AG04450 (cell line): ENCODE results near the gene TOPAZ1. TPM values are rescaled to one million over a fixed set of nuclear protein-coding genes. Genes with fewer than 3 reads are reported as not detected.

Experiments
- CTCF ChIA-PET: fragments of 300-600, 350-600 bp; formaldehyde crosslinking; extraction: SDS; loops from one replicate; lab custom pipeline; 2022; ENCODE audit warnings: antibody characterized with exemption, inconsistent platforms; lab: Charles Lee
- POLR2A ChIA-PET: fragments of 350-600 bp; formaldehyde crosslinking; extraction: SDS; loops from one replicate; lab custom pipeline; 2021; ENCODE audit warnings: antibody characterized with exemption, inconsistent platforms; lab: Yijun Ruan, JAX
- DNase-seq: peaks from one replicate; pipeline ENCODE4 v3.0.0-alpha.2; 2011; ENCODE audit warnings: low read depth, low spot score
- H3K27ac ChIP-seq: one replicate; pipeline ENCODE4 v1.5.1; 2012; ENCODE audit warnings: low read depth, low read length, control low read depth
- H3K27me3 ChIP-seq: one replicate; pipeline ENCODE4 v1.6.0; 2012; ENCODE audit warnings: low read length; ENCODE audit not compliant: control insufficient read depth, insufficient read depth
- H3K4me3 ChIP-seq: 2 replicates; pipeline ENCODE4 v1.5.1; 2011; ENCODE audit warnings: mild to moderate bottlenecking, low read depth, low read length, control low read depth
- H3K9me3 ChIP-seq: 2 replicates; pipeline ENCODE4 v1.5.1; 2012; ENCODE audit warnings: low read length; ENCODE audit not compliant: control insufficient read depth, insufficient read depth
- CTCF ChIP-seq: IDR thresholded peaks from 2 replicates; pipeline ENCODE4 v1.5.1; 2011; ENCODE audit warnings: low read depth, low read length, control low read depth, inconsistent platforms
- polyA plus RNA-seq: library from polyadenylated mRNA; depleted of rRNA; stranded (reverse); fragments of >200 nt; gene quantifications from 2 replicates; pipeline ENCODE4 v1.2.3, GENCODE V29; 2011

The TOPAZ1 gene
- polyA plus RNA-seq, 1 experiment: not detected

DNA sequence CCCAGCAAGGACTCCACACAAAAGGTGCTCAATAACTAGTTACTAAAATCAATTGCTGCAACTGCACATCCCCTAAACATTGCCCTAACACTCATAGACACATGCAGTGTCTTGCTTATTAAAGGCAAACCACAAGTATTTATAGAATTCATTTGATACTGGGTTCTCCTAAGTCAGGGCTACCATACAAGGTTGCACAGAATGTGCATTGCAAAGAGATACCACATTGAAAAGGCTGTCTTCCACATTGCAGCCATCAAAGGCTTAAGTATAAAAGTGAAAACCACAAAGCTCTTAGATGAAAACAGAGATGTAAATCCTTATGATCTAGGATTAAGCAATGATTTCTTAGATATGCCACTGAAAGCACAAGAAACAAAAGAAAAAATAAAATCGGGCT lies 33.6 kb upstream of the TOPAZ1 start:
- CTCF ChIA-PET: no interaction called here

DNA sequence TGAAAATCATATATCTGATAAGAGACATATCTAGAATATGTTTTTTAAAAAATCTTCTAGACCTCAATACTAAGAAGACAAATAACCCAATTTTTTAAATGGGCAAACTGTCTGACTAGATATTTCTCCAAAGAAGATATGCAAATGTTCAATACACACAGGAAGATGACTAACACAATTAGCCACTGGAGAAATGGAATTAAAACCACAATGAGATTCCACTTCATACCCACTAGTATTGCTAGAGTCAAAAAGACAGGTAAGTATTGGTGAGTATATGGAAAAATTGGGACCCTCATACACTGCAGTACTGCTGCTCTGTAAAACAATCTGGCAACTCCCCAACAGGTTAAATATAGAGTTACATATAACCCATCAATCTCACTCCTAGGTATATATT lies 33.1 kb upstream of the TOPAZ1 start:
- H3K4me3 ChIP-seq: no peak overlapping the region
- no peak for DNase-seq
- no peak overlapping the region for H3K27ac ChIP-seq
- ChIA-PET CTCF (no interaction called here), POLR2A (no interaction called here)
- H3K9me3 ChIP-seq: no peaks in the 10 kb centered on the region
- no peak for TF ChIP-seq CTCF
- H3K27me3 ChIP-seq: peaks cover 4% of the 10 kb centered on the region

More for the DNA sequence above, 33.6 kb upstream of the TOPAZ1 start:
- Histone ChIP-seq H3K9me3 (no peaks in the 10 kb centered on the region), H3K27me3 (peaks cover 4% of the 10 kb centered on the region), H3K27ac (no peak overlapping the region), H3K4me3 (no peak overlapping the region)
- POLR2A ChIA-PET: no interaction called here
- no peak for DNase-seq
- no peak for TF ChIP-seq CTCF

GRCh38 chr3:44210967-44211366 lies 30.7 kb upstream of the TOPAZ1 start:
- CTCF ChIA-PET: interaction anchor here (1.3 kb wide), 1 partner anchor 12 kb away, joined by 8 read pairs; no protein-coding TSS in a partner anchor
- POLR2A ChIA-PET: no interaction called here
- no peak for DNase-seq
- peaks cover 4% of the 10 kb centered on the region for H3K27me3 ChIP-seq
- H3K27ac ChIP-seq: no peak overlapping the region
- H3K9me3 ChIP-seq: no peaks in the 10 kb centered on the region
- no peak for TF ChIP-seq CTCF
- H3K4me3 ChIP-seq: no peak overlapping the region

- ChIA-PET CTCF (no interaction called here), POLR2A (no interaction called here)
These were observed 19.3 kb upstream of the TOPAZ1 start for GRCh38 chr3:44222337-44222736.

GRCh38 chr3:44223299-44223698 lies 18.4 kb upstream of the TOPAZ1 start:
- ChIA-PET POLR2A (no interaction called here), CTCF (no interaction called here)
- Histone ChIP-seq H3K9me3 (no peaks in the 10 kb centered on the region), H3K27me3 (no peaks in the 10 kb centered on the region), H3K4me3 (no peak overlapping the region), H3K27ac (no peak overlapping the region)
- TF ChIP-seq CTCF: no peak
- DNase-seq: no peak

More at GRCh38 chr3:44222337-44222736, 19.3 kb upstream of the TOPAZ1 start:
- Histone ChIP-seq H3K27ac (no peak overlapping the region), H3K9me3 (no peaks in the 10 kb centered on the region), H3K27me3 (no peaks in the 10 kb centered on the region), H3K4me3 (no peak overlapping the region)
- DNase-seq: no peak
- no peak for TF ChIP-seq CTCF
